ENCODE results near the gene CAMK1D. TPM values are rescaled to one million over a fixed set of nuclear protein-coding genes. Genes with fewer than 3 reads are reported as not detected.

The CAMK1D gene
- total RNA-seq, 2 donors from 2014 or later = 4.8 to 14.5 TPM

DNA sequence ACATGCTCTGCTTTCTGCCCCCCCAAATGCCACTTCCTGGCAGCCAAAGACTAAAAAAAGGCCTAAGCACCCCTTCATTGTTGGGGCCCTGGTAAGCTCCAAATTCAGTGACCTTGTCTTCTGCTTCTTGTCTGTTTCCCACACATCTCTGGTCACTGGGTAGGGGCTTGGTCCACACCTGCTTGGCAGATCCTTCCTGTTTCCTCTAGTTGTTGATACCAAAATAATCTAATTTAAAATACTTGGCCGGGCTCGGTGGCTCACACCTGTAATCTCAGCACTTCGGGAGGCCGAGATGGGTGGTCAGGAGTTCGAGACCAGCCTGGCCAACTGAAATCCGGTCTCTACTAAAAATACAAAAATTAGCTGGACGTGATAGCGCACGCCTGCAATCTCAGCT, 130.6 kb downstream of the CAMK1D start:
- WGBS = 87% methylated on average over 9 of the region's 9 CpGs
- H3K27me3 ChIP-seq (replicated peaks; ENCODE audit: insufficient read depth) = no peaks in the 10 kb centered on the region
- no peak overlapping the region for H3K4me3 ChIP-seq
- no peaks in the 10 kb centered on the region for H3K36me3 ChIP-seq
- no peak overlapping the region for H3K27ac ChIP-seq
- TF ChIP-seq POLR2AphosphoS5 (IDR thresholded peaks at IDR 0.05) (no peak), POLR2A (IDR thresholded peaks at IDR 0.05) (no peak)
- TF ChIP-seq, protein P1, sequence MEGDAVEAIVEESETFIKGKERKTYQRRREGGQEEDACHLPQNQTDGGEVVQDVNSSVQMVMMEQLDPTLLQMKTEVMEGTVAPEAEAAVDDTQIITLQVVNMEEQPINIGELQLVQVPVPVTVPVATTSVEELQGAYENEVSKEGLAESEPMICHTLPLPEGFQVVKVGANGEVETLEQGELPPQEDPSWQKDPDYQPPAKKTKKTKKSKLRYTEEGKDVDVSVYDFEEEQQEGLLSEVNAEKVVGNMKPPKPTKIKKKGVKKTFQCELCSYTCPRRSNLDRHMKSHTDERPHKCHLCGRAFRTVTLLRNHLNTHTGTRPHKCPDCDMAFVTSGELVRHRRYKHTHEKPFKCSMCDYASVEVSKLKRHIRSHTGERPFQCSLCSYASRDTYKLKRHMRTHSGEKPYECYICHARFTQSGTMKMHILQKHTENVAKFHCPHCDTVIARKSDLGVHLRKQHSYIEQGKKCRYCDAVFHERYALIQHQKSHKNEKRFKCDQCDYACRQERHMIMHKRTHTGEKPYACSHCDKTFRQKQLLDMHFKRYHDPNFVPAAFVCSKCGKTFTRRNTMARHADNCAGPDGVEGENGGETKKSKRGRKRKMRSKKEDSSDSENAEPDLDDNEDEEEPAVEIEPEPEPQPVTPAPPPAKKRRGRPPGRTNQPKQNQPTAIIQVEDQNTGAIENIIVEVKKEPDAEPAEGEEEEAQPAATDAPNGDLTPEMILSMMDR (IDR thresholded peaks at IDR 0.05) = no peak
- no peaks in the 10 kb centered on the region for H3K9me3 ChIP-seq
- intact Hi-C loops (cut with DNase I) = no loop called here
- H3K4me1 ChIP-seq (replicated peaks) = no peaks in the 10 kb centered on the region
- DNase-seq (ENCODE audit: low spot score) = no peak

DNA sequence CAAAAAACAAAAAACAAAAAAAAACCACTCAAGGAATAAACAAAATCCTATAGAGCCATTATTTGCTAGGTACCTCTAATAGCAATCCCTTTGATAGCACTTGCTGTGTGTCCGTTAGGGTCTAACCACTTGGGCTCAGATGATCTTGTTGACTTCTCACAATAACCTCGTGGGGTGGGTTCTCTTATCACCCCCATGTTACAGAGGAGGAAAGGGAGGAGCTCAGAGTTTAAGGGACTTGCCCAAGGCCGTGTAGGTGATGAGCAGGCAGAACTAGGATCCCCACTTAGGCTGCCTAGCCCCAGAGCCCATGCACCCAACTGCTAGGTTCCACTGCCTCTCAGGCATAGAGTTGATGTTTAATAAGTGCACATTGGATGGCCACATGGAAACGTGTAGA, 131.1 kb downstream of the CAMK1D start:
- no peaks in the 10 kb centered on the region for H3K27me3 ChIP-seq (replicated peaks; ENCODE audit: insufficient read depth)
- no peak overlapping the region for H3K27ac ChIP-seq
- TF ChIP-seq POLR2A (IDR thresholded peaks at IDR 0.05) (no peak), POLR2AphosphoS5 (IDR thresholded peaks at IDR 0.05) (no peak)
- TF ChIP-seq, protein P1 (IDR thresholded peaks at IDR 0.05) = no peak
- WGBS = 97% methylated on average over 4 of the region's 4 CpGs
- no peaks in the 10 kb centered on the region for H3K9me3 ChIP-seq
- H3K4me1 ChIP-seq (replicated peaks) = no peaks in the 10 kb centered on the region
- no peak for DNase-seq (ENCODE audit: low spot score)
- intact Hi-C loops (cut with DNase I) = no loop called here
- H3K4me3 ChIP-seq = no peak overlapping the region
- H3K36me3 ChIP-seq = no peaks in the 10 kb centered on the region

GRCh38 chr10:12481924-12482323, 132.6 kb downstream of the CAMK1D start:
- DNase-seq (ENCODE audit: low spot score) = no peak
- Histone ChIP-seq H3K4me3 (no peak overlapping the region), H3K27ac (no peak overlapping the region), H3K9me3 (no peaks in the 10 kb centered on the region), H3K27me3 (replicated peaks; ENCODE audit: insufficient read depth) (no peaks in the 10 kb centered on the region), H3K4me1 (replicated peaks) (no peaks in the 10 kb centered on the region), H3K36me3 (no peaks in the 10 kb centered on the region)
- intact Hi-C loops (cut with DNase I) = no loop called here
- 71% methylated on average over 4 of the region's 4 CpGs for WGBS
- TF ChIP-seq, protein P1 (IDR thresholded peaks at IDR 0.05) = no peak
- TF ChIP-seq POLR2AphosphoS5 (IDR thresholded peaks at IDR 0.05) = no peak
- no peak for TF ChIP-seq POLR2A (IDR thresholded peaks at IDR 0.05)

DNA sequence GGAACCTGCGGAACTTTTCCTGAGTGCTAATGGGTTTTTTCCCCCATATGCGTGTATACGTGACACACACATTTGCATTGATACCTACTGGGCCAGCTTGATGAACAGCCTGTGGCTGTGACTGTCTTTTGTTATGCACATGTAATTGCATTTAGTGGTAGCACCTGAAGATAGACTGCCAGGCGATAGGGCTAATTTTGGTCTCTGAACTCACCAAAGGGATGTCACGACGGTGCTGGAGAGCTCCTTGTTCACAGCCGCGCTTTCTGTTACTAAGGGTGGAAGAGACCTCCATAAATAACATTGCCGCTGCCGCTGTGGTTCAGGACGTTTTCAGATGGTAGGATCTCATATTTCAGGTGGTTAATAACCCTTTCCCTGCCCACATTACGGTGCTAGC, 133.2 kb downstream of the CAMK1D start:
- Histone ChIP-seq H3K4me3 (no peak overlapping the region), H3K9me3 (no peaks in the 10 kb centered on the region), H3K4me1 (replicated peaks) (no peaks in the 10 kb centered on the region), H3K27me3 (replicated peaks; ENCODE audit: insufficient read depth) (no peaks in the 10 kb centered on the region), H3K27ac (no peak overlapping the region), H3K36me3 (no peaks in the 10 kb centered on the region)
- no peak for DNase-seq (ENCODE audit: low spot score)
- intact Hi-C loops (cut with DNase I) = no loop called here
- no peak for TF ChIP-seq POLR2AphosphoS5 (IDR thresholded peaks at IDR 0.05)
- no peak for TF ChIP-seq POLR2A (IDR thresholded peaks at IDR 0.05)
- TF ChIP-seq, protein P1 (IDR thresholded peaks at IDR 0.05) = no peak
- WGBS = 49% methylated on average over 12 of the region's 12 CpGs

DNA sequence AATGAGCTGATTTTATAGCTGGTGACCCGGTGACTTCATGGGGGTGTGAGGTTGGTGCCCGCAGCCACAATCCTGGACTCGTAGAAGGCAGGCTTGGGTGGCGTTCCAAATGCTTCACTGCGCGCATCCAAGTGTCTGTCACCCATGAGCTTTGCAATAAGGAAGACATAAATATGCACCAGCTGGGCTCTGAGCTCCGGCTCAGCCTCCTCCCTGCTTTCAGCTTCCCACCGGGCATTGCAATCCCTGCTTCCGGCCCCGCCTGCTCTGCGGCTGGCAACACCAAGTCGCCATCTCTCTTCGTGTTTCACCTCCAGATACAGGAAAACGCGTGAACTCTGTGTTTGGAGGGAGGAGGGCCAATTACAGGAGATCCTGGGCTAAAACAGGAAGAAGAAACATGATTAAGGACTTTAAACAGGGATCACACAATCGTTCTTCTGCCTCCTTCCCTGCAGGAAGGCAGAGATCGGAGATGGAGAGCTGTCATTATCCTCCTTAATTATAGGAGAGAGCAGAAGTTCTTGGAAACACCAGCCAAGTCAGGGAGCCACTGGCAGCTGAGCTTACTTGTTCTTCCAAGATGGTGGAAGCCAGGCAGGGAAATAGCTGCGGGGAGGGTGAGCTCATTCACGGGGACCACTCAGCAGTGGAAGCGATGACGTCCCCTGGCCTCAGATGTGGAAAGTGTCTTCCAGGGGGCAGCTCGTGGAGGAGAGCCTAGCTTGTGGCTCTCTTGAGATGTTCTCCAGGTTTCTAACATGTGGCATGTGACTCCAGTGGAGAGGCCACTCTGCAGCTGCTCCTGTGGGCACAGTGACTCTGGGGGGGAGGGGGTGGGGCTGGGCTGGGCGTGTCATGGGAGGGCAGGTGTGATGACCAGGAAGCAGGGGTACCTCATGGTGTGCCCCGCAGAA, 134.9 kb downstream of the CAMK1D start:
- DNase-seq (ENCODE audit: low spot score) = no peak
- TF ChIP-seq POLR2A (IDR thresholded peaks at IDR 0.05) = no peak
- TF ChIP-seq, protein P1 (IDR thresholded peaks at IDR 0.05) = no peak
- intact Hi-C loops (cut with DNase I) = no loop called here
- Histone ChIP-seq H3K36me3 (no peaks in the 10 kb centered on the region), H3K9me3 (no peaks in the 10 kb centered on the region), H3K27me3 (replicated peaks; ENCODE audit: insufficient read depth) (no peaks in the 10 kb centered on the region), H3K4me1 (replicated peaks) (no peaks in the 10 kb centered on the region), H3K27ac (no peak overlapping the region), H3K4me3 (no peak overlapping the region)
- 73% methylated on average over 24 of the region's 24 CpGs for WGBS
